OCI-LY7 (cell line): ENCODE measurements around the gene LSM14B. TPM values are rescaled to one million over a fixed set of nuclear protein-coding genes. Genes with fewer than 3 reads are reported as not detected.

Source experiments
- BruUV-seq: library from RNA; stranded (reverse); fragments of 400-500 nt; replicated peaks from 2 replicates; lab custom pipeline; 2021; lab: Mats Ljungman, UMichigan
- CTCF ChIA-PET: fragments of 300-600 bp; sonication (Branson Sonifier 250); formaldehyde crosslinking; loops from one replicate; lab custom pipeline; 2022; ENCODE audit warnings: antibody characterized with exemption; ENCODE audit not compliant: unreplicated experiment; lab: Charles Lee
- POLR2A ChIA-PET: fragments of 300-600 bp; sonication (Branson Sonifier 250); formaldehyde crosslinking; loops from one replicate; lab custom pipeline; 2022; ENCODE audit warnings: antibody characterized with exemption; lab: Charles Lee
- DNase-seq: peaks from one replicate; pipeline ENCODE4 v3.0.0-alpha.2; 2015; ENCODE audit warnings: low spot score
- H2AFZ ChIP-seq: fragments of 200-600 bp; sonication (generic), shearing (Covaris generic); 2 replicates; pipeline ENCODE4 v1.6.1; 2014; ENCODE audit warnings: mild to moderate bottlenecking, antibody characterized with exemption, low read length, moderate library complexity
- H3K27ac ChIP-seq: fragments of 200-600 bp; sonication (generic); 2 replicates; pipeline ENCODE4 v1.5.1; 2014; ENCODE audit warnings: mixed run types, low read depth, mild to moderate bottlenecking, moderate library complexity, low read length, inconsistent platforms; ENCODE audit not compliant: poor library complexity, severe bottlenecking
- H3K36me3 ChIP-seq: fragments of 200-600 bp; sonication (generic); 2 replicates; pipeline ENCODE4 v1.6.1; 2014; ENCODE audit warnings: mild to moderate bottlenecking, antibody characterized with exemption, low read length, moderate library complexity, mixed read lengths; ENCODE audit not compliant: insufficient read depth
- H3K4me1 ChIP-seq: fragments of 200-600 bp; sonication (generic); 2 replicates; pipeline ENCODE4 v1.5.1; 2014; ENCODE audit warnings: mild to moderate bottlenecking, low read length; ENCODE audit not compliant: insufficient read depth, poor library complexity, severe bottlenecking
- H3K4me2 ChIP-seq: fragments of 200-600 bp; sonication (generic); 2 replicates; pipeline ENCODE4 v1.6.1; 2014; ENCODE audit warnings: mild to moderate bottlenecking, low read length
- H3K4me3 ChIP-seq: fragments of 200-600 bp; sonication (generic); 2 replicates; pipeline ENCODE4 v1.5.1; 2014; ENCODE audit warnings: mild to moderate bottlenecking, low read depth, low read length; ENCODE audit not compliant: poor library complexity, severe bottlenecking
- H3K79me2 ChIP-seq: fragments of 200-600 bp; sonication (generic); 2 replicates; pipeline ENCODE4 v1.6.1; 2016; ENCODE audit warnings: low read depth, mild to moderate bottlenecking, low read length, moderate library complexity, mixed read lengths; ENCODE audit not compliant: insufficient read depth
- H3K9me2 ChIP-seq: fragments of 200-600 bp; sonication (generic); 2 replicates; pipeline ENCODE4 v1.6.1; 2016; ENCODE audit warnings: mild to moderate bottlenecking, low read length, mixed read lengths; ENCODE audit not compliant: insufficient read depth
- H3K9me3 ChIP-seq: fragments of 200-600 bp; sonication (generic); 2 replicates; pipeline ENCODE4 v1.6.1; 2014; ENCODE audit warnings: mild to moderate bottlenecking, mixed run types, low read length, mixed read lengths
- H4K20me1 ChIP-seq: fragments of 200-600 bp; sonication (generic); 2 replicates; pipeline ENCODE4 v1.6.1; 2014; ENCODE audit warnings: mild to moderate bottlenecking, antibody characterized with exemption, low read length, moderate library complexity, mixed read lengths; ENCODE audit not compliant: insufficient read depth
- CTCF ChIP-seq: fragments of 200-600 bp; sonication (generic); conservative IDR thresholded peaks from 2 replicates; pipeline ENCODE4 v1.5.1; 2014; ENCODE audit warnings: mild to moderate bottlenecking, antibody characterized with exemption, low read length, moderate library complexity, mixed read lengths
- EZH2phosphoT487 ChIP-seq: fragments of 200-600 bp; sonication (generic); IDR thresholded peaks from 2 replicates; pipeline ENCODE4 v1.6.1; 2018; ENCODE audit warnings: low read depth, borderline replicate concordance, mild to moderate bottlenecking, mixed run types, antibody characterized with exemption, low read length, moderate library complexity, mixed read lengths
- intact Hi-C: fragments of 100-400 bp; cut with micrococcal nuclease; formaldehyde crosslinking; loops from one replicate; pipeline ENCODE4 v1.10.0; 2022; ENCODE audit not compliant: unreplicated experiment
- total RNA-seq, 2 experiments: library from RNA; depleted of rRNA in 1 of 2; stranded (reverse); fragments of >200 nt in 1 of 2; shearing (Covaris generic) in 1 of 2; gene quantifications; 2 replicates each; pipeline ENCODE4 v1.2.3, GENCODE V29; 2014 to 2022

LSM14B gene
- total RNA-seq, 2 experiments from 2014 or later, result 44.7 to 53.7 TPM

- intact Hi-C loops, result no loop called here
Measured at GRCh38 chr20:62133864-62134263, 11.6 kb downstream of the LSM14B start.

GRCh38 chr20:62134735-62135231 is 12.5 kb downstream of the LSM14B start:
- Histone ChIP-seq H3K4me3 (no peak overlapping the region), H3K36me3 (peaks cover 100% of the 10 kb centered on the region), H3K27ac (no peak overlapping the region), H3K9me3 (no peaks in the 10 kb centered on the region), H3K4me2 (no peak overlapping the region), H4K20me1 (0 out of 2 replicates have a peak, but pooled peaks cover 3% of the 10 kb centered on the region), H3K4me1 (peaks cover 8% of the 10 kb centered on the region), H2AFZ (no peak overlapping the region), H3K9me2 (no peaks in the 10 kb centered on the region), H3K79me2 (peaks cover 11% of the 10 kb centered on the region; the same call in 1 of the 2 replicates)
- ChIA-PET CTCF (no interaction called here), POLR2A (interaction anchor here (1.3 kb wide), 1 partner anchor 124 kb away, joined by 3 read pairs; no protein-coding TSS in a partner anchor)
- TSS peak; percentile 30 for BruUV-seq
- no peak for TF ChIP-seq EZH2phosphoT487
- no peak for DNase-seq
- intact Hi-C loops, result no loop called here

More at GRCh38 chr20:62133864-62134263, 11.6 kb downstream of the LSM14B start:
- BruUV-seq, result no TSS peak
- 0 out of 2 replicates have a peak, but pooled peaks cover 3% of the 10 kb centered on the region for H4K20me1 ChIP-seq
- H3K79me2 ChIP-seq, result peaks cover 2% of the 10 kb centered on the region; the same call in 1 of the 2 replicates
- H3K4me1 ChIP-seq, result peaks cover 17% of the 10 kb centered on the region
- H3K9me3 ChIP-seq, result no peaks in the 10 kb centered on the region
- H3K9me2 ChIP-seq, result no peaks in the 10 kb centered on the region
- H3K36me3 ChIP-seq, result peaks cover 100% of the 10 kb centered on the region
- H3K4me3 ChIP-seq, result no peak overlapping the region
- H3K4me2 ChIP-seq, result no peak overlapping the region
- H3K27ac ChIP-seq, result no peak overlapping the region
- no peak overlapping the region for H2AFZ ChIP-seq
- TF ChIP-seq CTCF (peak; percentile 44; the same call in 1 of the 2 replicates), EZH2phosphoT487 (no peak)
- POLR2A ChIA-PET, result no interaction called here
- no peak for DNase-seq
- CTCF ChIA-PET, result no interaction called here

- Histone ChIP-seq H3K79me2 (peaks cover 21% of the 10 kb centered on the region), H3K4me1 (peaks cover 2% of the 10 kb centered on the region), H3K9me2 (no peaks in the 10 kb centered on the region), H3K36me3 (peaks cover 100% of the 10 kb centered on the region), H4K20me1 (peaks cover 6% of the 10 kb centered on the region; the same call in 1 of the 2 replicates), H3K4me3 (no peak overlapping the region), H2AFZ (no peak overlapping the region), H3K27ac (peak overlapping the region; percentile 37), H3K4me2 (no peak overlapping the region), H3K9me3 (no peaks in the 10 kb centered on the region)
- no TSS peak for BruUV-seq
- intact Hi-C loops, result loop anchor here (1.0 to 2.0 kb wide), 2 partner anchors 124 to 155 kb away; no protein-coding TSS in a partner anchor
- no peak for TF ChIP-seq EZH2phosphoT487
- TF ChIP-seq CTCF, result no peak
- POLR2A ChIA-PET, result interaction anchor here (0.6 to 1.3 kb wide), 2 partner anchors 51 to 125 kb away, joined by 3 read pairs; no protein-coding TSS in a partner anchor
- DNase-seq, result no peak
- CTCF ChIA-PET, result no interaction called here
Measured at GRCh38 chr20:62135573-62136266, 13.4 kb downstream of the LSM14B start.
